ENCODE measurements around the gene VSIR. TPM values are rescaled to one million over a fixed set of nuclear protein-coding genes. Genes with fewer than 3 reads are reported as not detected.

VSIR gene
- total RNA-seq, 1 donor from 2014 or later, result 21.4 TPM

- ChIA-PET POLR2A (interaction anchor here (0.6 to 8.7 kb wide), 13 partner anchors 16 to 444 kb away, joined by 3 to 79 read pairs (median 6); partner anchors contain the start of genes ASCC1 and PSAP), CTCF (interaction anchor here (0.7 to 4.9 kb wide), 10 partner anchors 13 to 388 kb away, joined by 3 to 26 read pairs (median 7); no protein-coding TSS in a partner anchor)
- DNase-seq (no peak), ATAC-seq (ENCODE audit: low read depth) (no peak)
- Mint-ChIP-seq H3K36me3 (ENCODE audit: low read depth) (peaks cover 5% of the 10 kb centered on the region), H3K9me3 (no peaks in the 10 kb centered on the region), H3K27me3 (no peaks in the 10 kb centered on the region), H3K4me3 (peak overlapping the region; percentile 88), H3K27ac (peak overlapping the region; percentile 87), H3K4me1 (peaks cover 95% of the 10 kb centered on the region)
- TF ChIP-seq, protein P1, sequence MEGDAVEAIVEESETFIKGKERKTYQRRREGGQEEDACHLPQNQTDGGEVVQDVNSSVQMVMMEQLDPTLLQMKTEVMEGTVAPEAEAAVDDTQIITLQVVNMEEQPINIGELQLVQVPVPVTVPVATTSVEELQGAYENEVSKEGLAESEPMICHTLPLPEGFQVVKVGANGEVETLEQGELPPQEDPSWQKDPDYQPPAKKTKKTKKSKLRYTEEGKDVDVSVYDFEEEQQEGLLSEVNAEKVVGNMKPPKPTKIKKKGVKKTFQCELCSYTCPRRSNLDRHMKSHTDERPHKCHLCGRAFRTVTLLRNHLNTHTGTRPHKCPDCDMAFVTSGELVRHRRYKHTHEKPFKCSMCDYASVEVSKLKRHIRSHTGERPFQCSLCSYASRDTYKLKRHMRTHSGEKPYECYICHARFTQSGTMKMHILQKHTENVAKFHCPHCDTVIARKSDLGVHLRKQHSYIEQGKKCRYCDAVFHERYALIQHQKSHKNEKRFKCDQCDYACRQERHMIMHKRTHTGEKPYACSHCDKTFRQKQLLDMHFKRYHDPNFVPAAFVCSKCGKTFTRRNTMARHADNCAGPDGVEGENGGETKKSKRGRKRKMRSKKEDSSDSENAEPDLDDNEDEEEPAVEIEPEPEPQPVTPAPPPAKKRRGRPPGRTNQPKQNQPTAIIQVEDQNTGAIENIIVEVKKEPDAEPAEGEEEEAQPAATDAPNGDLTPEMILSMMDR (IDR thresholded peaks at IDR 0.05), result no peak
- intact Hi-C loops (cut with micrococcal nuclease), result loop anchor here (2.0 to 5.0 kb wide), 5 partner anchors 19 to 395 kb away; partner anchors contain the start of gene PSAP
These were observed 1.3 kb downstream of the VSIR start for GRCh38 chr10:71771821-71772617.

DNA sequence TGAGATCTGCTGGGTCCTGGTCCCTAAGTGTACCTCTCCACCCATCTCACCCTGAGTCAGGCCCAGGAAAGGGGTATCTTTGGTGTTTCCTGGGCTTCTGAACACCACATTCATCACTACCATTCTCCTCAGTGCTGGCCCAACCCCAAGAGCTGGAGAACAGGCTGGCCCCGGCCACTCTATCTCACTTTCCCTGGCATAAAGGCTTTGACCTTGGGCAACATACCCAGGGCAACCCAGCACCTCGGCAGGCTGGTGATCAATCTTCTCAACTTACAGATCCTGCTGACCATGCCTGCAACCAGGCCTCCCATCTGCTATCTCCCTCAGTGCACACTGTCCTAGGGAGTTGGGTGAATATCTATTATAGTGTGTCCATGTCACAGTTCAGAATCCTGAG lies 2.1 kb downstream of the VSIR start:
- no peaks in the 10 kb centered on the region for H3K27me3 Mint-ChIP-seq

DNA sequence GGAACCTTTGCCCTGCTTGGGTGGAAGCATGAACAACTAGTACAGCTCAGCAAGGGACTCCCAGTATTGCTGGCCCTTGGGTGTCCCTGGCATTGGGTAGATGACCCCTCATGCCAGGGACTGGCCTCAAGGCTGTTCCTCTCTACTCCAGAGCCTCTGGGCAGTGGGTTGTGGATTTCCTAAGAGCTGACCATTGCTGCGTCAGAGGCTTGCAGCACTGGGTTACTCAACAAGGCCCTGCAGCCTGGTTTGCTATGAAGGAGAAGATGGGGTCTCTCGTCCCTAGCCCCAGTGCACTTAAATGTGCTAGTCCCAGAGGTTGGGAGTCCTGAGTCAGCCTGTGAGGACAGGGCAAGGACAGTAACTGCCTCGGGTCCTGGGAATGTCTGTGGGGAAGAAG lies 2.5 kb downstream of the VSIR start:
- H3K4me1 Mint-ChIP-seq, result peaks cover 92% of the 10 kb centered on the region
- H3K27ac Mint-ChIP-seq, result peak overlapping the region; percentile 91
- ChIA-PET CTCF (interaction anchor here (1.5 kb wide), 1 partner anchor 41 kb away, joined by 6 read pairs; no protein-coding TSS in a partner anchor), POLR2A (interaction anchor here (0.7 to 8.7 kb wide), 9 partner anchors 12 to 80 kb away, joined by 3 to 79 read pairs (median 5); partner anchors contain the start of gene PSAP)
- ATAC-seq (ENCODE audit: low read depth) (no peak), DNase-seq (no peak)
- H3K36me3 Mint-ChIP-seq (ENCODE audit: low read depth), result peaks cover 10% of the 10 kb centered on the region
- intact Hi-C loops (cut with micrococcal nuclease), result loop anchor here (5.0 kb wide), 2 partner anchors 42 to 58 kb away; no protein-coding TSS in a partner anchor
- no peaks in the 10 kb centered on the region for H3K9me3 Mint-ChIP-seq
- H3K4me3 Mint-ChIP-seq, result peak overlapping the region; percentile 55
- TF ChIP-seq, protein P1 (IDR thresholded peaks at IDR 0.05), result no peak
- no peaks in the 10 kb centered on the region for H3K27me3 Mint-ChIP-seq

More for the DNA sequence above, 2.1 kb downstream of the VSIR start:
- POLR2A ChIA-PET, result interaction anchor here (0.9 to 8.7 kb wide), 7 partner anchors 19 to 393 kb away, joined by 3 to 79 read pairs (median 5); partner anchors contain the start of gene PSAP
- TF ChIP-seq, protein P1 (IDR thresholded peaks at IDR 0.05), result no peak
- Mint-ChIP-seq H3K4me3 (peak overlapping the region; percentile 88), H3K27ac (peak overlapping the region; percentile 87), H3K4me1 (peaks cover 93% of the 10 kb centered on the region), H3K9me3 (no peaks in the 10 kb centered on the region), H3K36me3 (ENCODE audit: low read depth) (peaks cover 7% of the 10 kb centered on the region)
- DNase-seq, result no peak
- intact Hi-C loops (cut with micrococcal nuclease), result loop anchor here (5.0 kb wide), 2 partner anchors 41 to 59 kb away; no protein-coding TSS in a partner anchor
- ATAC-seq (ENCODE audit: low read depth), result no peak
- CTCF ChIA-PET, result interaction anchor here (1.5 to 4.9 kb wide), 3 partner anchors 41 to 124 kb away, joined by 6 to 17 read pairs (median 17); no protein-coding TSS in a partner anchor

DNA sequence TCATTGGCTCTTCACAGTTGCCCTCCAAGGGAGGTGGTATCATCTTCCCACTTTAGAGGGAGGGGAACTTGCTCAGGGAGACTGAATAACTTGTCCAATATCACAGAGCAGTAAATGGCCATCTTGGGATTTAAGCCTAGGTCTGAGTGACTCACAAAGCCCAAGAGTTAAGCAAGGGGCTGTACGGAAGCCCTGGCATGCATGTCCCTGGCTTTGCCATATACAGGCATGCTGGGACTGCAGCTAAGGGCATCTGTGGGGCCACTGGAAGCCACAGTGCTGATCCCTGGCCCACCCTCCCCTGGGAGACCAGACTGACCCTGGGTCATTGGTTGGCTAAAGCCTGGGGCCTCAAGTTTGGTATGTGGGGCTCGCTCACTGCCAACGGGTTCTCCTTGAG lies 3.1 kb downstream of the VSIR start:
- TF ChIP-seq, protein P1 (IDR thresholded peaks at IDR 0.05), result no peak
- peaks cover 13% of the 10 kb centered on the region for H3K36me3 Mint-ChIP-seq (ENCODE audit: low read depth)
- ChIA-PET CTCF (no interaction called here), POLR2A (interaction anchor here (0.7 to 8.7 kb wide), 11 partner anchors 13 to 81 kb away, joined by 3 to 79 read pairs (median 5); partner anchors contain the start of gene PSAP)
- peak overlapping the region; percentile 68 for H3K4me3 Mint-ChIP-seq
- DNase-seq (no peak), ATAC-seq (ENCODE audit: low read depth) (no peak)
- H3K27ac Mint-ChIP-seq, result peak overlapping the region; percentile 91
- intact Hi-C loops (cut with micrococcal nuclease), result loop anchor here (5.0 kb wide), 2 partner anchors 42 to 58 kb away; no protein-coding TSS in a partner anchor
- no peaks in the 10 kb centered on the region for H3K27me3 Mint-ChIP-seq
- no peaks in the 10 kb centered on the region for H3K9me3 Mint-ChIP-seq
- peaks cover 92% of the 10 kb centered on the region for H3K4me1 Mint-ChIP-seq

Measured in activated B cell treated with CpG ODN at 0.5 μM for 24 hours (primary cell).